HG02870 (cell line): ENCODE data around the gene POLD1.
A peak's percentile ranks its signal among the peaks of the same experiment; 100 is the strongest.

Experiments
- ATAC-seq: cut with Tn5 transposase; IDR thresholded peaks from one replicate; pipeline ENCODE4 v1.9.1; 2021; ENCODE audit warnings: mild to moderate bottlenecking, moderate library complexity; ENCODE audit not compliant: unreplicated experiment

Gene POLD1

DNA sequence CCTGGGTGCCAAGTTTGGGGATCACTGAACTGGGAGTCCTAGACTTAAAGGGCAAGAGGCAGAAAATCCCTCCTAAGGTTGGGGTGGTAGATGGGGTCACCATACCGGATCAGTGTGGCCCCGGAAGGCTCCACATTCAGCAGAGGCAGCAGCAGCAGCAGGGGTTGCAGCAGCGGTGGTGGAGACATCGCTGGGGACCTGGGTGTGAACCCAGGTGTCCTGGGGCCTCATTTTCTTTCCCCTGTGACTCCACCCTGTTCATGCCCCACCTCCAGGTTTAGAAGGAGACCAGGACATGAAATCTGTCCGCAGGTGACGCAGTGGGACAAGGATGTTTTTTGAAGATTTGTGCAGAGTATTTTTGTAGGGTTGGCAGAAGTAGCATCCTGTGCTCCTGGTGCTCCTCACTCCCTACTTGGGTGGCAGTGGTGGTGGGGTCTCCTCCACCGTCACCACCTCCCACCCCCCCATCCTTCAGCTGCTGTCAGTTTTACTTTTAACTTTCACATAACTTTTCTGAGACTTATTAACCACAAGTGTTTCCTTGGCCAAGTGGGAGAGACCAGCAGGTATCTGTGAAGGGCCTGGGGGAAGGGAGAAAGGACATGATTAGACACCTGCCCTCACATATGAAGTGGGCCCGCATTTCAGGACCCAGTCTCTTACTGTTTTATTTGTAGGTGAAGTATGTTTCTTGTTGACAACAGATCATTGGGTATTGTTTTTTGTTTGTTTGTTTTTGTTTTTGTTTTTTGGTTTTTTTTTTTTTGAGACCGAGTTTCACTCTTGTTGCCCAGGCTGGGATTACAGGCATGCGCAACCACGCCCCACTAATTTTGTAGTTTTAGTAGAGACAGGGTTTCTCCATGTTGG, 18.5 kb upstream of the POLD1 start, which contains the start of gene NAPSA:
TSS of gene NAPSA (minus strand) at position 206 of the 873 bp plus-strand sequence. CDS start at position 188, 18 bp downstream.
- ATAC-seq, result no peak

DNA sequence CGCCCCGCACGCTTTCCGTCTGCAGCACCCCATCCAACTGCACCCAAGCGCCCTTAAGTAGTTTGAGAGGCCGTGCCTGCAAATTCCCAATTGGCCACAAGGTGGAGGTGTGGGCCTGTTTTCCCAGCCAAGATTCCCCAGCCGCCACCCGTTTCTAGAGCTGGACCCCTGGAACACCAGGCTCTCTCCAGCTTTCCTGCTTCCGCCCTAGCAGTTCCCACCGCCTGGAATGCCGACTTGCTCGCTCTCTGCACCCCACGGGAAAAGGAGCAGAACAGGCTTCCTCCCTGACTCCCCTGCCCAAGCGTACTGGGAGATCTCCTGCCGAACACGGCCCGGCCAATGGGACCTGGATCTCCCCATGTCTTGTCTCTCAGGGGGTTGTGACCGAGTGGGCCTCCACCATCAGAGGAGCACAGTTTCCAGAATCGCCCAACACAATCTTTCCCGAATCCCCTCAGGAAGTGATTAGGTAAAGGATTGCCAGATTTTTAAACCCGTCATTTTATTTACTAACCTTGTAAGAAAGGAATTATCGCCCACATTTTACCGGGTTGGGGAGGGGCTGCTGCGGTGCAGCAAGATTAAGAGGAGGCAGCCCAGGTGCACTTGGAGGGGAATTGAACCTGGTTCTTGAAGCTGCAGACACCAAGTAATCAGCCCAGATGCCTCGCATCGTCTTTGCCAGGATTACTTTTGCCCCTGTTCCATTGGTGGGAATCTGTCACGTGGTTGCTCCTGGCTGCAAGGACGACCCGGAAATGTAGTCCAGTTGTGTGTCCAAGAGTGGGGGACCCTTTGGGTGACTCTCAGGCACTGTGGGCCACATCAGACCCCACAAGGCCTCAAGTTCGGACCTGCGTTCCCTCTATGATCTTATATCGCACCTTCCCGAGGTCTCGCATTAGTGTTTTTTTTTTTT, 15.2 kb upstream of the POLD1 start:
- ATAC-seq, result no peak

DNA sequence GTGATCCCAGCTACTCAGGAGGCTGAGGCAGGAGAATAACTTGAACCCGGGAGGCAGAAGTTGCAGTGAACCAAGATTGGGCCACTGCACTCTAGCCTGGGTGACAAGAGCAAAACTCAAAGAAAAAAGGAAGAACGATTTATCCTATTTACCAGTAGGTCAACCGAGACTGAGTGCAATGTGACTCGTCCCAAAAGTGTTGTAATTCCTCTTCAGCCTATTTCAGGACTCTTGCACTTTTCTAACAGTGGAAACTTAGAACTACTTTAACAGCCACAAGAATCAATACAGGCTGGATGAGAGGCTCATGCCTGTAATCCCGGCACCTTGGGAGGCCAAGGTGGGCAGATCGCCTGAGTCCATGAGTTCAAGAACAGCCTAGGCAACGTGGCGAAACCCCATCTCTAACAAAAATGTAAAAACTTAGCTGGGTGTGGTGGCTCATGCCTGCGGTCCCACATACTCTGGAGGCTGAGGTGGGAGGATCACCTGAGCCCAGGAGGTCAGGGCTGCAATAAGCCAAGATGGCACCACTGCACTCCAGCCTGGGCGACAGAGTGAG, 12.2 kb upstream of the POLD1 start:
- no peak for ATAC-seq

DNA sequence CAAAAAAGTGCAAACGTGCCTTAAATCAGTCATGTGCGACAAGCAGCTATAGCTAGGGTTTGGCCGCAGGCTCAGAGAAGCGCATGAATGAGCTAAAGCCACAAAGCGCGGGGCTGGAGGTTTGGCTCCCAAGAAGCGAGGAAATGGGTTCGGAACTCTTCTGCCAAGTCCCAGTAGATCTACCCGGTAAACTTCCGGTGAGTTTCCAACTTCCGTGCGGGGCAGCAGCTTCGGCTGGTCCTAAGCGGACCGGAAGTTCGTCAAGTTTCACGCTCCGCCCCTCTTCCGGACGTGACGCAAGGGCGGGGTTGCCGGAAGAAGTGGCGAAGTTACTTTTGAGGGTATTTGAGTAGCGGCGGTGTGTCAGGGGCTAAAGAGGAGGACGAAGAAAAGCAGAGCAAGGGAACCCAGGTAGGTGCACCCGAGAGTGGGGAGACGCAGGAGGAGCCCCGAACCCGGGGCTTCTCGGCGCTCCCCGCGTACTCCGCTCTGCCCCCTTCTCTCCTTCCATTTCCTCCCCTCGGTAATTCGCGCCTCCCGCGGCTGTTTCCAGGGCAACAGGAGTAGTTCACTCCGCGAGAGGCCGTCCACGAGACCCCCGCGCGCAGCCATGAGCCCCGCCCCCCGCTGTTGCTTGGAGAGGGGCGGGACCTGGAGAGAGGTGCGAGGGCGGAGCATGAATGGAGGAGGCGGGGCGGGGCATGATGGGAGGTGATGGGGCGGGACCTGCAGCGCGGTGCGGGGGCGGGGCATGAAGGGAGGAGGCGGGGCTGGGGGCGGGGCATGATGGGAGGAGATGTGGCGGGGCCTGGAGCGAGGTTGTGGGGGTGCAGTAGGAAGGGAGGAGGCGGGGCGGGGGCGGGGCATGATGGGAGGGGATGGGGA, 7.7 kb upstream of the POLD1 start, which contains the start of gene NR1H2:
TSS of gene NR1H2 (plus strand) at position 292 of the 885 bp plus-strand sequence. CDS start 1,149 bp downstream, outside the sequence.
- ATAC-seq, result peak; percentile 84

DNA sequence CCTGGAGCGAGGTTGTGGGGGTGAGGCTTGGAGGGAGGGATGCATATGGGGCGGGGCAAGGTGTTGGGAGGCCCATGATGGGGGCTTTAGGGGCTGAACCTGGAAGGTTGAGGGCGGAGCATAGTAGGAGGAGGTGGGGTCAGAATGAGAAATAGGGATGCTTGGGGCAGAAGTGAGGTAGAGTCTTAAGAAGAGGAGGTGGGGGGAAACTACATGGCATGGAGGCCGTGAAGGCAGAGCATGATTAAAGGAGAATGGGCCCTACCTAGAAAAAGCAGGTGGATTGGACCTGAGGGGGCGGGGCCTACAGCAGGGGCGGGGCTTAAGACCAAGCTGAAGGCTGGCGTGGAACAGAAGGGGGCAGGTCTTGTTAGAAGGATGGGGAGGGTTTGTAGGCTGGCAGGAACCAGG, 7.1 kb upstream of the POLD1 start:
- ATAC-seq, result no peak

DNA sequence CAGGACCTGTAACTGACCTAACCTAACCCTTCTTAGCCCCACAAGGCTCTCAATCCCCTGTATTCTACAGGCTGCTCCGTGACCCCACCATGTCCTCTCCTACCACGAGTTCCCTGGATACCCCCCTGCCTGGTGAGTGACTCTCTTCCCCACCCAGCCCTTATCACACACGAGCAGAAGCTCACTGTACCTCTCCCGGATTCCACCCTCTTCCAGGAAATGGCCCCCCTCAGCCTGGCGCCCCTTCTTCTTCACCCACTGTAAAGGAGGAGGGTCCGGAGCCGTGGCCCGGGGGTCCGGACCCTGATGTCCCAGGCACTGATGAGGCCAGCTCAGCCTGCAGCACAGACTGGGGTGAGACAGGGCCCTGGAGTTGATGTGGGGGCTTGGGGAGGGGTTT, 6.6 kb upstream of the POLD1 start:
- ATAC-seq, result no peak

DNA sequence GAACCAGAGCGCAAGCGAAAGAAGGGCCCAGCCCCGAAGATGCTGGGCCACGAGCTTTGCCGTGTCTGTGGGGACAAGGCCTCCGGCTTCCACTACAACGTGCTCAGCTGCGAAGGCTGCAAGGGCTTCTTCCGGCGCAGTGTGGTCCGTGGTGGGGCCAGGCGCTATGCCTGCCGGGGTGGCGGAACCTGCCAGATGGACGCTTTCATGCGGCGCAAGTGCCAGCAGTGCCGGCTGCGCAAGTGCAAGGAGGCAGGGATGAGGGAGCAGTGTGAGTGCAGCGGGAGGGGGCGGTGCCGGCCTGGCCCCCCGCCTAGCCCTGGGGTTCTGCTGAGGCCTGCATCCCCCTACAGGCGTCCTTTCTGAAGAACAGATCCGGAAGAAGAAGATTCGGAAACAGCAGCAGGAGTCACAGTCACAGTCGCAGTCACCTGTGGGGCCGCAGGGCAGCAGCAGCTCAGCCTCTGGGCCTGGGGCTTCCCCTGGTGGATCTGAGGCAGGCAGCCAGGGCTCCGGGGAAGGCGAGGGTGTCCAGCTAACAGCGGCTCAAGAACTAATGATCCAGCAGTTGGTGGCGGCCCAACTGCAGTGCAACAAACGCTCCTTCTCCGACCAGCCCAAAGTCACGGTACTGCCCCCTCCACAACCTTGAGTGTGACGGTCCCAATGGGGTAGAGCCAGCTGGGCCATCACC, 5.8 kb upstream of the POLD1 start:
- ATAC-seq, result no peak

DNA sequence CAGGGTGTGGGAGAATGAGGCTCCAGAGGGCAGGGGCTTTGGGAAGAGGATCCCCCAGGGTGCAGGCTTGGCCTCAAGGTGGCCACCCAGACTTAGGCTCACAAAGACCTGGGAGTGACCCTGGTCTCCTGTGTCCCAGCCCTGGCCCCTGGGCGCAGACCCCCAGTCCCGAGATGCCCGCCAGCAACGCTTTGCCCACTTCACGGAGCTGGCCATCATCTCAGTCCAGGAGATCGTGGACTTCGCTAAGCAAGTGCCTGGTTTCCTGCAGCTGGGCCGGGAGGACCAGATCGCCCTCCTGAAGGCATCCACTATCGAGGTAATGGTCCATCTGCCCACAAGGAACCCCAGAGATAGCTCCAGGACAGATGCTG, 5.3 kb upstream of the POLD1 start:
- no peak for ATAC-seq

DNA sequence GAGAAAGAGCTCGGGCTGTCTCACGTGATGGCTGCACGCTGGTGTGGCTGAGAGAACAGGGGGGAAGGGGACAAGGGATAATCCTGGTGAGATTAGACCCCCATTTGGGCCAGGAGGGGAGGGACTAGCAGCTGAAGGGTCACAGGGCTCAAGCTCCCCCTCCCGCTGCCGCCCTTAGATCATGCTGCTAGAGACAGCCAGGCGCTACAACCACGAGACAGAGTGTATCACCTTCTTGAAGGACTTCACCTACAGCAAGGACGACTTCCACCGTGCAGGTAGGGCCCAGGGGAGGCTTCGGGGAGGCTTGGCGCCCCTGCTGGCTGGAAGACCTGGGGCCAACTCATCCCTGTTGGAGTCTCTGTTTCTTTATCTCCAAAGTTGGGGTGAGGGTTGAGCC, 4.5 kb upstream of the POLD1 start:
- no peak for ATAC-seq

DNA sequence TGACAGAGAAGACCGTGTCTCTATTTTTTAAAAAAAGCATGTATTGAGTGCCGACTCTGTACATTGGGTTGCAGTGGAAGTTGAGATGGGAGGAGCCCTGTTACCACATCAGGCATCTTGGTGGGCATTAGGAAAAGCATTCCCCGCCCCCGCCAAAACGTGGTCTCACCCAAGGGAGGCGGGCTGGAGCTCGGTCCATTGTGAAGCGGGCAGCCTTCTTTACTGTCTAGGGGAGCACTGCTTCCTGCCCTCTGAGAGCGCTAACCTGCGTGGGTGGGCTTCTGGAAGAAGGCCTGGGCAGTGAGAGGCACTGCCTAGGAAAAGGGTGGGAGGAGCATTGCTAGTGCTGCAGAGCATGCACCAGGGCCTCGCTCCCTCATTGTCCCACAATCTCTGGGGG, 4.0 kb upstream of the POLD1 start:
- no peak for ATAC-seq

DNA sequence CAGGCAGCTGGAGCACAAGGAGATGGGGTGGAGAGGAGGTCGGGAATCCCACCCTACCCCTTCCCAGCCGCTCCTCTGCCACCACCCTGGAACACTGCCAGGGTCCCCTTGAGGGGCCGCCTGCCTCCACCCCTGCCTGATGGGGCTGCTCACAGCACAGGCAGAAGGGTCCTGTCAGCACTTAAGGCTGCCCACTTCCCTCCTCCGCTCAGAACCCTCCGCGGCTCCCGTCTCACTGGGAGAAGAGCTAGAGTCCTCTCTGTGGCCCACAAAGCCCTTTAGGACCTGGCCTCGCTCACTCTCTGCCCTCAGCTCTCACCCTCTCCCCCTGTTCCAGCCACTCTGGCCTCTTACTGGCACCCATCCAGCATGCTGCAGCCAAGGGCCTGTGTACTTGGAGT, 3.4 kb upstream of the POLD1 start:
- no peak for ATAC-seq

DNA sequence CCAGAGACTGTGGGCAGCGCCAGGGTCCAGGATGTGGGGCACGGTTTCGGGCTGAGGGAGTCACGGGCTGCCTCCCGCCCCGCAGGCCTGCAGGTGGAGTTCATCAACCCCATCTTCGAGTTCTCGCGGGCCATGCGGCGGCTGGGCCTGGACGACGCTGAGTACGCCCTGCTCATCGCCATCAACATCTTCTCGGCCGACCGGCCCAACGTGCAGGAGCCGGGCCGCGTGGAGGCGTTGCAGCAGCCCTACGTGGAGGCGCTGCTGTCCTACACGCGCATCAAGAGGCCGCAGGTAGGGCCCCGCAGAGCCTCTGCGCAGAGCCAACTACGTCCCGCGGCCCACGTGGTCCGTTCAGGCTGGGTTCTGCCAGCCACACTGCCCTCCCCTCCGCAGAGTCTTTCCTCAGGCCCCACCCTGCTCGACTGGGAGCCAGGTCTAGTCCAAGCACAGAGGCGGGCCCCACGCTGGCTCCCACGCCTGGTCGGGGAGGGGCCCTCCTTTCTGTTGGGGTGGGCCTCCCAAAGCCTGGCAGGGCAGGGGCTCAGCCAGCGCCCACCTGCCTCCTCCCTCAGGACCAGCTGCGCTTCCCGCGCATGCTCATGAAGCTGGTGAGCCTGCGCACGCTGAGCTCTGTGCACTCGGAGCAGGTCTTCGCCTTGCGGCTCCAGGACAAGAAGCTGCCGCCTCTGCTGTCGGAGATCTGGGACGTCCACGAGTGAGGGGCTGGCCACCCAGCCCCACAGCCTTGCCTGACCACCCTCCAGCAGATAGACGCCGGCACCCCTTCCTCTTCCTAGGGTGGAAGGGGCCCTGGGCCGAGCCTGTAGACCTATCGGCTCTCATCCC, 2.0 kb upstream of the POLD1 start:
- ATAC-seq, result no peak

DNA sequence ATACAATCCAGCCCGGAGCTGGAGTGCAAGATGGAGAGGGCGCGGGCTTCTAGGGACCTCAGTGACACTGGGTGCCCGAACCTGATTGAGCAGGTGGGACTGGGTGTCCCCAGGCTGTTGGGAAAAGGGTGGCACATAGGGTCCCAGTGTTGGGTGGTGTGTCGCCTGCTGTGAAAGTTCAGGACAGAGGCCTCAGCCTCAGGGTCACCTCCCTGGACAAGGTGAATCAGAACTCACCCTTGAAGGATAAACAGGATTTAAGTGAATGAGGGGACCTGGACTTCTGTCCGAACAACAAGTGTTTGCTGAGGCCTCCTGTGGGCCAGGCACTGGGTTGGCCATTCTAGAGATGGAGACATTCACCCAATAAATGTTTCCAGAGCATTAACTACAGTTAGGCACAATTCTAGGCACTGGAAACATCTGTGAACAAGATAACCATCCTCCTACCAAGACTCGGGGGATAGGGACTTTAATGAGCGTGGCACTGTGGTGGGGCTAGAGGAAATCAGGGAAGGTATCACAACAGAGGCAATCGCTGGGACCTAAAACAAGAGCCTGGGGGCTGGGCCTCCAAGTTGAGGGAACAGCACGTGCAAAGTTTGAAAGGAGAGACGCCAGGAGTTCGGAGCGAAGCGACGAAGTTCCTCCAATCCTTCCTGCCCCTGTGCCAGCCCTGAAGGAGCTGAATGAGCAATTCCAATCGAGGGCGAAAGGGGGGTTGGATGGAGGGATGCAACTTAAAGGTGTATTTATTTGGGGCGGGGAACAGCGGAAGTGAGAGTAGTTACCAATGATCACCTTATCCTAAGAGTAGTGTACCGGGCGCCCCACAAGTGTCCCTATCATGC, 921 bp upstream of the POLD1 start:
- no peak for ATAC-seq

DNA sequence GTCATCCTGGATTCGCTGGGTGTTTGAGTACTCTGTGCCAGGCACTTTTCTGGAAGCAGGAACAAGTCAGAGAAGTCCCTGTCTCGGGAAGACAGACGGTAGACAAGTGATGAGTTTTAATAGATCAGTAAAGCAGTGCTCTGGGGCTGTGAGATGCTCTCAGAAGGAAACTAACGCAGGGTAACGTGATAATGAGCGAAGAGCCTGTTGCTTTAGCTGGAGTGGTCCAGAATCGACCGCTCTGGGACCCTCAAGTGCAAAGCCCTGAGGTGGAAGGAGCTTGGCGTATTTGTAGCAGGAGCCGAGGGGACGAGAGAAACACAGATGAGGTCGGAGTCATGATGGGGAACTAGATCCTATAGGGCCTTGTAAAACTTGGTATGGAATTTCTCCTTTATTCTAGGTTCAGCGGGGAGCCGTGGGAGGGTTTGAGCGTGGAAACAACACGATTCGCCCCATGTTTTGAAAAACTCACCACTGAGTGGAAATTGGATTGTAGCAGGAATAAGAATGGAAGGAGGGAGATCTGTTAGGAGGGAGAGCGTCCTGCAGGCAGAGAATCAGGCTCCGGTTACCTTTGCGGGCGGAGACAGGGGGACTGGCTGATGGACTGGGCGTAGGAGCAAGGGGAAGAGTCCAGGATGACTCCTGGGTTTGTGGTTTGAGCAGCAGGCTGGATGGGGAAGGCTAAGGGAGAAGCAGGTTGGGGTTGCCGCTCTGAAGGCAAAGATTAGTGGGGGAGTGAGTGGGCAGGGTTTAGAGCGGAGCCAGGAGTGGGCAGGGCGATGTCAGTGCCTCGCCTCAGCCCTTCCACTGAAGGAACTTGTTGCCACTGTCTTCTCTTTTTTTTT, 763 bp downstream of the POLD1 start:
- ATAC-seq, result no peak

DNA sequence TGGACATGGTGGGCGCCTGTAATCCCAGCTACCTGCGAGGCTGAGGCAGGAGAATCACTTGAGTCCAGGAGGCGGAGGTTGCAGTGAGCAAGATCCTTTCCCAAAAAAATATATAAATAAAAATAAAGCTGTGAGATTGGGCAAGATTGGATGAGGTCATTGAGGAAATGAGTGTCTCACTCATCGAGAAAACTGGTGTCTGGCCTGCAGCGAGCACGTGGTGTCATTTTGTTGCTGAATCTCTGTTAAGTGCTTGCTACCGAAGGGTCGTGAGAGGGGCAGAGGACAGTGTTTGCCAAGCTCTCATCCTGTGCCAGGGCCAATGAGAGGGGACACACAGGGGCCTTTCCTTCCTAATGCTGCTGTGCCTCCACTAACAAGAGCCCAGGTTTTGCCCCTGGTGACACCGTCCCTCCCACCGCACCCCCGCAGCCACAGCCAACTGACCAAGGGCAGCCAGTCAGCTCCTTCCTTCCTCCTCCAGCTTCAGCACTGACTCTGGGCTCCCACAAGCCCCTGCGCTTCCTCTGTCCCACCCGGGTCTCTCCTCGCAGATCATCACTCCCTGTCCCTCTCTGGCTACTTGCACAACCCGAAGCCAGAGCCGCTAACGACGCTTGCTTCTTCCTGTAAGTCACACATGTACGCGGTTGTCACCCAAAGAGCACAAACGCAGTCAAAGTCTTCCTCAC, 3.2 kb downstream of the POLD1 start:
- ATAC-seq, result no peak

DNA sequence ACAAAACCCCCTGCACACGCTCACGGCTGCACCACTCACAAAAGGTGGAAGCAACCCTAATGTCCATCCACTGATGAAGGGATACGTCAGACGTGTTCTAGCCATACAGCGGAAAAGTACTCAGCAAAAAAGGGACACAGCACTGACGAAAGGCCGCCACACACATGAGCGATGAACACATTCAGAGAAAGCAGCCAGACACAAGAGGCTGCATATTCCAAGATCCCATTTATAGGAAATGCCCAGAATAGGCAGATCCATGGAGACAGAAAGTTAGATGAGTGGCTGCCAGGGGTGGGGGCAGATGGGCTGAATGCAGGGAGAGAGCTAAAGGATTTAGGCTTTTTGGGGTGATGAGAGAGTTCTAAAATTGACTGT, 3.7 kb downstream of the POLD1 start:
- ATAC-seq, result no peak
